Retinal pigment epithelial cell (primary cell): ENCODE results near the gene MYLK2.

ENCODE experiments used
- DNase-seq: peaks from one replicate; pipeline ENCODE4 v3.0.0-alpha.2; 2010; ENCODE audit warnings: low read depth
- H3K4me3 ChIP-seq: 2 replicates; pipeline ENCODE4 v1.5.1; 2011; ENCODE audit warnings: mild to moderate bottlenecking, low read length, control low read depth, moderate library complexity
- TF ChIP-seq, protein P1 (sequence below): conservative IDR thresholded peaks from 2 replicates; pipeline ENCODE4 v1.5.1; 2011; ENCODE audit warnings: low read depth, low read length, control low read depth, inconsistent platforms

Gene MYLK2

DNA sequence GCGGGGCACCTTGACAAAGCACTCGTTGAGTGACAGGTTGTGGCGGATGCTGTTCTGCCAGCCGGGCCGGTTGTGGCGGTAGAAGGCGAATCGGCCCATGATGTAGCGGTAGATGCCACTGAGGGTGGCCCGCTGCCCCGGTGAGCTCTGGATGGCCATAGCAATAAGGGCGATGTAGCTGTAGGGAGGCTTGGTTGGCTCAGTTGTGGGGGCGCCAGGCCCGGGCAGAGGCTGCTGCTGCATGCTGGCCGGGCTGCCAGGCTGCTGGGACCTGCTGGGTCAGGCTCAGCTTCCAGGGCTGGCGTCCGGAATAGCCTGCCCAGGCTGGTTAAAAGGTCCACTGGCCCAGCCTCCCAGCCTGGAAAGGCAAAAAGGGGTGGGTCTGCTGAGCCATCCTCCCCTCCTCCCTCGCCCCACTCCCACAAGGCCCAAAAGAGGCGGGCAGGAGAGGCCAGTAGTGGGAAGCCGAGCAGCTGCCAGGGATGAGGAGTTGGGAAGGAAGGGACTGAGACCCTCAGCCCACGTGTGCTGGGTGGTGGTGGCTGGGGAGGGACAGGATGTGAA is 26.2 kb downstream of the MYLK2 start, which contains the start of gene FOXS1:
TSS of gene FOXS1 (minus strand) at position 305 of the 564 bp plus-strand sequence. CDS start at position 243, 62 bp downstream.
- TF ChIP-seq, protein P1, sequence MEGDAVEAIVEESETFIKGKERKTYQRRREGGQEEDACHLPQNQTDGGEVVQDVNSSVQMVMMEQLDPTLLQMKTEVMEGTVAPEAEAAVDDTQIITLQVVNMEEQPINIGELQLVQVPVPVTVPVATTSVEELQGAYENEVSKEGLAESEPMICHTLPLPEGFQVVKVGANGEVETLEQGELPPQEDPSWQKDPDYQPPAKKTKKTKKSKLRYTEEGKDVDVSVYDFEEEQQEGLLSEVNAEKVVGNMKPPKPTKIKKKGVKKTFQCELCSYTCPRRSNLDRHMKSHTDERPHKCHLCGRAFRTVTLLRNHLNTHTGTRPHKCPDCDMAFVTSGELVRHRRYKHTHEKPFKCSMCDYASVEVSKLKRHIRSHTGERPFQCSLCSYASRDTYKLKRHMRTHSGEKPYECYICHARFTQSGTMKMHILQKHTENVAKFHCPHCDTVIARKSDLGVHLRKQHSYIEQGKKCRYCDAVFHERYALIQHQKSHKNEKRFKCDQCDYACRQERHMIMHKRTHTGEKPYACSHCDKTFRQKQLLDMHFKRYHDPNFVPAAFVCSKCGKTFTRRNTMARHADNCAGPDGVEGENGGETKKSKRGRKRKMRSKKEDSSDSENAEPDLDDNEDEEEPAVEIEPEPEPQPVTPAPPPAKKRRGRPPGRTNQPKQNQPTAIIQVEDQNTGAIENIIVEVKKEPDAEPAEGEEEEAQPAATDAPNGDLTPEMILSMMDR: no peak
- H3K4me3 ChIP-seq: no peak within 1 kb of the TSS

DNA sequence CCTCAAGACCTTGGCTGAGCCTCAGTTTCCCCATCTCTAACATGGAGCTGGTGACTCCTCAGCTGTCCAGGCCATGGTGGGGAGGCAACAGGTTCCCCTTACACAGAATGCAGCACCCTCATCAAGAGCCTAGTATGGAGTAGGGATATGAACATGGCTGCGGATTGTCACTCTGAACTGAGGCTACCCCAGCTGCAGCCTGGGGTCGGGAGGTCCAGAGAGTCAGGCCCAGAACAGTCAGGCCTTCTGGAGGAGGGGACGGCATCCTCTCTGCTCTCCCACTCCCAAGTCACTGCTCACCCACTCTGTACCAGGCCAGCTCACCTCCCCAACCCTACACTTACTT is 27.6 kb downstream of the MYLK2 start:
- TF ChIP-seq, protein P1: no peak
- DNase-seq: no peak

More for the DNA sequence above, 26.2 kb downstream of the MYLK2 start, which contains the start of gene FOXS1:
- no peak for DNase-seq

DNA sequence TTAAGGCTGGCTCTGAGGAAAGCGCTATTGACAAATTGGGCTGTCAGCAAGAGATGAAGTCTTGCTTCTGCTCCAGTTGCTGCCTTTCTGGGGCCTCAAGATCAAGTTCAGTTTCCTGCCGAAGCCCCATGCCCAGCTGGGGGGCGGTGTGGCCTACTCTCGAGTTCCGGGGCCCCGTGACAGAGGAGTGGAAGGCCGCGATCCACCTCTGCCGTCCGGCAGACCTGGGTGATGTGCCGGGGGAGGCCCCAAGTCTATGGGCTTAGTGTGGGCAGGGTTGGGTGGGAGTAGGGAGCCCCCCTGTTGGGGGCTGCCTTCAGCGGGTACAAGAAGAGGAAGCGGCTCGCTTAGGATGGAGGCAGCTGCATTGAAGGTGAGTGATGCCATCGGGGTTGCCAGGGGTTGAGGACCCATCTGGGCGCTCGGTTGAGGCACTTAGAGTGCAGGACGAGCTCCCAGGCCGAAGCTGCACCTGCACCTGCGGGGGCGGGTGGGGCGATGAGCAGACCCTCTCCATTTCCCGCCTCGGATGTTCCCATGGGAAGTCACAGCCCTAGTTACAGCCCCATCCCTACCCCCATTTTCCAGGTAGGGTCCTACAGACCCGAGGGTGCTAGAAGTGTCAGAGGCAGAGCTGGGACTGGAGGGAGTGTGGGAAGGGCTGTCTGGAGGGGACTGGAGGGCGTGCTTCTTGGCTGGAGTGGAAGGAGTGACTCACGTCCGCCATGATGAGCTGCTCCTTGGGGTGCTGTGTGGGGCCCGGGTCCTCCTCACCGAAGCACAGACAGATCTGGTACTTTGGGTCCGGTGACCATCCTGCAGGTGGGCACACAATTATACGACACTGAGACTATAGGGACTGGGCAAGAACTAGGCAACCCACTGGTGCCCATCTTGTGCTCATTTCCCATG is 29.2 kb downstream of the MYLK2 start:
- TF ChIP-seq, protein P1: no peak

More for the DNA sequence above, 27.6 kb downstream of the MYLK2 start:
- no peak overlapping the region for H3K4me3 ChIP-seq

DNA sequence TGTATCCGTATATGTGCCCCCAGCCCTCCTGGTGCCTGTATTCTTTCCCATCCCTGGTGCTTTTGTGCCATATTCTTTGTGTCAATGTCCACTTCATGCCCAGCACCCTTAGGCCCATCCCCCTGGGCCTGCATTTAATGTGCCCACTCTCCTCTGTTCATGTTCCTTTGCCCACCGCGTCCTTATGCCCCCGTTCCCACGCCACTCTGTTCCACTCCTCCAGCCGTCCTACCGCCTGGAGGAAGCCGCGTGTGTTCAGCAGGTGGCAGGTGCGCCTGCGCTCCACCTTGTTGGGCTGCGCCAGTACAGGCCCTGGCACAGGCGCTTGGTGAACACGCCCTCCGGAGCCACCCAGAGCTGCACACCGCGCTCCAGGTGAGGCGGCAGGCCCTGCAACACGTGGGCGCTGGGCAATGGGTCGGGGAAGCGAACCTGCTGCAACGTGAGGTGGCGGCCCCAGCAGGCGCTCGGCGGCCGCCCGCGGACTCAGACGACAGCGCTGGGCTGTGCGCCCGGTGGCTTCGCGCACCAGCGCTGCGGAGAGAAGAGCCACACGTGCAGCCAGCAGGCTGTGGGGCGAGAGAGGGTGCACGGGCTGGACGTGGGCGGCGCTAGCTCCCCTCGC is 30.3 kb downstream of the MYLK2 start:
- DNase-seq: no peak
- TF ChIP-seq, protein P1: no peak
- no peak overlapping the region for H3K4me3 ChIP-seq

More for the DNA sequence above, 29.2 kb downstream of the MYLK2 start:
- DNase-seq: no peak
- H3K4me3 ChIP-seq: no peak overlapping the region

DNA sequence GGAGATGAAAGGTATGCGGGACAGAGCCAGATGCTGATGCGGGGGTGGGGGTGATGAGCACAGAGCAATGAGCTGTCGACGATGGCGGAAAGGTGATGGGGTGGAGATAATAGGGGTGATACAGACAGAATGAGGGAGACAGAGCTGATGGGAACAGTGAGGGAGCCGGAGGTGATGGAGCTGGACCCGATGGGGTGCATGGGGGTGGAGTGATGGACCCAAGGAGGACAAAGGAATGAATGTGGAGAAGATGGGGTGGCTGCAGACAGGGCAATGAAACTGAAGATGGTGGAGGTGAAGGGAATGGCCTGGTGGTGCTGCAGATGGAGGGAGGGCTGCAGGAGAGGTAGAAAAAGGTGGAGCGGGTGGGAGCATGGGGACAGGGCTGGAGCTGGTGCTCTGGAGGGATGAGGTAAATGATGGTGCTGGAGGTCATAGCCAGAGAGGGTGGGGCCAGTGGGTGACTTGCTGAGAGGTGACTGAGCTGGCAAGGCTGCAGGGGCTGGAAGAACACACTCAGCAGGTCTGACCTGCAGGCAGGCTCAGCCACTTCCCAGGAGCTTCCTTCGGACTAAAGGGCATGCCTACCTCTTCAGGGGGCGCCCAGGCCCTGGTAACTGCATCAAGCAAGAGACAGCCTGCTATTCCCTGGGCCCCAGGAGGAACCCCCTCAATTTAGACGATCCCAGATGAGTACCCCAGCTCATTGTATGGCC is 32.2 kb downstream of the MYLK2 start:
- no peak for DNase-seq
- H3K4me3 ChIP-seq: no peak overlapping the region
- TF ChIP-seq, protein P1: no peak

DNA sequence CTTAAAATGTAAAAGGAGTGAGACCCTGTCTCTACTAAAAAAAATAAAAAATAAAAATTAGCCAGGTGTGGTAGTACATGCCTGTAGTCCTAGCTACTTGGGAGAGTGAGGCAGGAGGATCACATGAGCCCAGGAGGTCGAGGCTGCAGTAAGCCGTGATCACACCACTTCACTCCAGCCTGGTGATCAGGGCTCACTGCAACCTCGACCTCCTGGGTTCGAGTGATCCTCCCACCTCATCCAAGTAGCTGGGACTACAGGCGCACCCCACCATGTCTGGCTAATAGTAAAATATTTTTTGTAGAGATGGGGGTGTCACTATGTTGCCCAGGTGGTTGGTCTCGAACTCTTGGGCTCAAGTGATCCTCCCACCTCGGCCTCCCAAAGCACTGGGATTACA is 34.3 kb downstream of the MYLK2 start:
- DNase-seq: no peak
- no peak overlapping the region for H3K4me3 ChIP-seq
- TF ChIP-seq, protein P1: no peak
